HepG2 (cell line): Measurements from ENCODE around the gene GGA1. TPM values are rescaled to one million over a fixed set of nuclear protein-coding genes. Genes with fewer than 3 reads are reported as not detected.

Experiments used
- ATAC-seq: fragments of 200-7000 bp; cut with Tn5 transposase; 3 replicates; pipeline ENCODE4 v1.9.1; 2020; ENCODE audit warnings: mild to moderate bottlenecking, moderate library complexity
- BruUV-seq: library from RNA; stranded (reverse); fragments of 400-500 nt; replicated peaks from 2 replicates; lab custom pipeline; 2021; lab: Mats Ljungman, UMichigan
- CTCF ChIA-PET: fragments of 300-600 bp; formaldehyde crosslinking; extraction: SDS; loops from one replicate; lab custom pipeline; 2021; ENCODE audit warnings: low total read pairs, inconsistent platforms, low intra/inter-chr PET ratio; lab: Yijun Ruan, JAX
- POLR2A ChIA-PET: fragments of 350-600 bp; sonication (Branson Sonifier 250); formaldehyde crosslinking; loops from one replicate; lab custom pipeline; 2020; ENCODE audit warnings: antibody characterized with exemption, inconsistent platforms; lab: Yijun Ruan, JAX
- DNase-seq: peaks from one replicate; pipeline ENCODE4 v3.0.0-alpha.2; 2015; ENCODE audit warnings: low spot score
- FAIRE-seq: peaks from 3 replicates; lab custom pipeline; 2011; peaks lifted over from hg19 to GRCh38; lab: Jason Lieb, UNC
- H2AFZ ChIP-seq: one replicate; pipeline ENCODE4 v1.6.1; 2011; ENCODE audit warnings: low read length, inconsistent platforms
- H3K27ac ChIP-seq: fragments of 300-600 bp; 3 replicates; pipeline ENCODE4 v1.8.0; 2011; ENCODE audit warnings: mixed run types, mild to moderate bottlenecking, mixed read lengths, low read length, inconsistent platforms; ENCODE audit not compliant: insufficient read depth; ENCODE audit errors: extremely low read length
- H3K27me3 ChIP-seq, 2 experiments: fragments of 200-600 bp in 1 of 2; 2 replicates in 1 of 2; 3 replicates in 1 of 2; pipeline versions ENCODE4 v1.6.0 to v1.8.0; 2011; ENCODE audit warnings: low read length in 2 of 2, mild to moderate bottlenecking in 2 of 2, moderate library complexity in 2 of 2, inconsistent platforms in 1 of 2; ENCODE audit not compliant: insufficient read depth in 2 of 2, control insufficient read depth in 1 of 2
- H3K36me3 ChIP-seq, 2 experiments: fragments of 200-600 bp in 1 of 2; replicated peaks in 1 of 2; 2 replicates in 1 of 2; 3 replicates in 1 of 2; pipeline versions ENCODE4 v1.5.1 to v1.8.0; 2011; ENCODE audit warnings: low read length in 2 of 2, inconsistent platforms in 1 of 2; ENCODE audit not compliant: insufficient read depth in 2 of 2, control insufficient read depth in 1 of 2
- H3K4me1 ChIP-seq: 2 replicates; pipeline ENCODE4 v1.5.1; 2012; ENCODE audit warnings: low read length, inconsistent platforms; ENCODE audit not compliant: insufficient read depth
- H3K4me2 ChIP-seq: 2 replicates; pipeline ENCODE4 v1.6.0; 2011; ENCODE audit warnings: low read depth, low read length, inconsistent platforms
- H3K4me3 ChIP-seq, 3 experiments: fragments of 200-600 bp in 1 of 3; sonication (generic), shearing (Covaris generic) in 1 of 3; replicated peaks in 1 of 3; 2 replicates each; pipeline ENCODE4 v1.5.1; 2011 to 2016; ENCODE audit warnings: low read length in 3 of 3, inconsistent platforms in 2 of 3, low read depth in 2 of 3, mild to moderate bottlenecking in 2 of 3, control low read depth in 1 of 3, mixed read lengths in 1 of 3; ENCODE audit not compliant: insufficient read depth in 1 of 3
- H3K79me2 ChIP-seq: one replicate; pipeline ENCODE4 v1.6.1; 2011; ENCODE audit warnings: low read length, inconsistent platforms; ENCODE audit not compliant: insufficient read depth
- H3K9ac ChIP-seq: 2 replicates; pipeline ENCODE4 v1.6.0; 2011; ENCODE audit warnings: mild to moderate bottlenecking, low read depth, low read length, inconsistent platforms; ENCODE audit not compliant: insufficient read depth
- H3K9me3 ChIP-seq: 2 replicates; pipeline ENCODE4 v1.5.1; 2012; ENCODE audit warnings: mild to moderate bottlenecking, low read length
- H4K20me1 ChIP-seq: 2 replicates; pipeline ENCODE4 v1.6.0; 2011; ENCODE audit warnings: inconsistent platforms, mild to moderate bottlenecking, low read length, moderate library complexity; ENCODE audit not compliant: insufficient read depth
- HDAC1 ChIP-seq: sonication (generic); formaldehyde crosslinking; IDR thresholded peaks from 2 replicates; pipeline ENCODE4 v1.5.1; 2020; ENCODE audit warnings: mild to moderate bottlenecking, missing genetic modification reagents
- HNF4A ChIP-seq: sonication (generic); formaldehyde crosslinking; IDR thresholded peaks from 2 replicates; pipeline ENCODE4 v1.4.0; 2020; ENCODE audit warnings: missing genetic modification reagents
- KDM1A ChIP-seq: IDR thresholded peaks from 2 replicates; pipeline ENCODE4 v1.6.1; 2016; ENCODE audit warnings: missing compliant biosample characterization
- RORA ChIP-seq: sonication (generic); formaldehyde crosslinking; IDR thresholded peaks from 2 replicates; pipeline ENCODE4 v1.5.0; 2020; ENCODE audit warnings: mild to moderate bottlenecking, missing genetic modification reagents, moderate library complexity
- ZMYM3 ChIP-seq: sonication (generic); formaldehyde crosslinking; IDR thresholded peaks from 2 replicates; pipeline ENCODE4 v1.5.1; 2020; ENCODE audit warnings: mild to moderate bottlenecking, missing genetic modification reagents
- WGBS: methylation state at CpG from one replicate; pipeline ENCODE4 v1.1.6; 2017; ENCODE audit warnings: low lambda C conversion rate; 5-methylcytosine and 5-hydroxymethylcytosine counted together
- in situ Hi-C: cut with HindIII; loops from 2 replicates; pipeline ENCODE4 v1.10.0; 2017; ENCODE audit warnings: low pct_unique_long_range_greater_than_20kb; ENCODE audit not compliant: extremely low pct_ligation_motif_present
- intact Hi-C: fragments of 100-400 bp; cut with micrococcal nuclease; formaldehyde crosslinking; loops from one replicate; pipeline ENCODE4 v1.10.0; 2022; ENCODE audit not compliant: unreplicated experiment
- polyA plus RNA-seq, 8 experiments: library from polyadenylated mRNA; depleted of rRNA in 3 of 8; stranded (reverse) in 7 of 8; unstranded in 1 of 8; fragments of >200 nt; fragmentation: Illumina TruSeq in 4 of 8; extraction: Trizol in 4 of 8; gene quantifications; 2 replicates each; pipeline versions ENCODE4 v1.2.1 to v1.2.3, GENCODE V29; 2011 to 2016; ENCODE audit warnings: low read depth in 4 of 8, missing spikeins in 1 of 8, mixed read lengths in 1 of 8; ENCODE audit not compliant: insufficient read depth in 1 of 8
- total RNA-seq, 5 experiments: library from RNA; depleted of rRNA; stranded (reverse); fragments of >200 nt; fragmentation: Illumina TruSeq; extraction: Trizol; gene quantifications; 2 replicates each; pipeline ENCODE4 v1.2.3, GENCODE V29; 2016; ENCODE audit warnings: low read depth in 1 of 5
- TF ChIP-seq, protein P1 (sequence below): sonication (generic); formaldehyde crosslinking; IDR thresholded peaks from 2 replicates; pipeline ENCODE4 v1.4.0; 2020; ENCODE audit warnings: mild to moderate bottlenecking, missing genetic modification reagents
- TF ChIP-seq, protein P2 (sequence below): sonication (generic); formaldehyde crosslinking; IDR thresholded peaks from 2 replicates; pipeline ENCODE4 v1.5.1; 2020; ENCODE audit warnings: mild to moderate bottlenecking, missing genetic modification reagents, borderline replicate concordance

GGA1 gene
- total and polyA plus RNA-seq, 2 of the 13 experiments (the other 11 are each of a cell fraction or from before 2014, with no cell fraction given), result 29.1 to 87.2 TPM

- Histone ChIP-seq H3K4me1 (peaks cover 38% of the 10 kb centered on the region), H3K4me2 (no peak overlapping the region), H3K27me3 (0 out of 5 replicates have a peak, but pooled peaks cover 0 to 2% of the 10 kb centered on the region in 2 experiments), H3K79me2 (no peaks in the 10 kb centered on the region), H3K36me3 (no peaks in the 10 kb centered on the region), H4K20me1 (no peaks in the 10 kb centered on the region), H3K9ac (no peak overlapping the region), H3K4me3 (no peak overlapping the region), H2AFZ (no peak overlapping the region), H3K27ac (no peak overlapping the region), H3K9me3 (no peaks in the 10 kb centered on the region)
- BruUV-seq, result no TSS peak
- CTCF ChIA-PET, result no interaction called here
- intact Hi-C loops, result no loop called here
- in situ Hi-C loops, result no loop called here
- DNase-seq (no peak), ATAC-seq (no peak), FAIRE-seq (no peak)
- WGBS, result 66% methylated on average over 4 of the region's 4 CpGs
- TF ChIP-seq, protein P1, sequence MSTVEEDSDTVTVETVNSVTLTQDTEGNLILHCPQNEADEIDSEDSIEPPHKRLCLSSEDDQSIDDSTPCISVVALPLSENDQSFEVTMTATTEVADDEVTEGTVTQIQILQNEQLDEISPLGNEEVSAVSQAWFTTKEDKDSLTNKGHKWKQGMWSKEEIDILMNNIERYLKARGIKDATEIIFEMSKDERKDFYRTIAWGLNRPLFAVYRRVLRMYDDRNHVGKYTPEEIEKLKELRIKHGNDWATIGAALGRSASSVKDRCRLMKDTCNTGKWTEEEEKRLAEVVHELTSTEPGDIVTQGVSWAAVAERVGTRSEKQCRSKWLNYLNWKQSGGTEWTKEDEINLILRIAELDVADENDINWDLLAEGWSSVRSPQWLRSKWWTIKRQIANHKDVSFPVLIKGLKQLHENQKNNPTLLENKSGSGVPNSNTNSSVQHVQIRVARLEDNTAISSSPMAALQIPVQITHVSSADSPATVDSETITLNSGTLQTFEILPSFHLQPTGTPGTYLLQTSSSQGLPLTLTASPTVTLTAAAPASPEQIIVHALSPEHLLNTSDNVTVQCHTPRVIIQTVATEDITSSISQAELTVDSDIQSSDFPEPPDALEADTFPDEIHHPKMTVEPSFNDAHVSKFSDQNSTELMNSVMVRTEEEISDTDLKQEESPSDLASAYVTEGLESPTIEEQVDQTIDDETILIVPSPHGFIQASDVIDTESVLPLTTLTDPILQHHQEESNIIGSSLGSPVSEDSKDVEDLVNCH (CRISPR knock-in tag), result no peak
- TF ChIP-seq ZMYM3 (CRISPR knock-in tag), result peak; percentile 37; the same call in 1 of the 2 replicates
- POLR2A ChIA-PET, result no interaction called here
Measured at GRCh38 chr22:37599153-37599552, 9.5 kb upstream of the GGA1 start.

- intact Hi-C loops (no loop called here), in situ Hi-C loops (loop anchor here (10.0 kb wide), 1 partner anchor 56 kb away; no protein-coding TSS in a partner anchor)
- Histone ChIP-seq H3K27ac (peak overlapping the region; percentile 30), H3K27me3 (0 out of 5 replicates have a peak, but pooled peaks cover 2 to 5% of the 10 kb centered on the region in 2 experiments), H3K9ac (0 out of 2 replicates have a peak overlapping the region, but pooled peaks have one; percentile 1), H3K9me3 (no peaks in the 10 kb centered on the region), H3K4me1 (peaks cover 34% of the 10 kb centered on the region), H2AFZ (no peak overlapping the region), H3K79me2 (no peaks in the 10 kb centered on the region), H3K36me3 (no peaks in the 10 kb centered on the region), H4K20me1 (no peaks in the 10 kb centered on the region), H3K4me2 (peak overlapping the region; percentile 84), H3K4me3 (peak overlapping the region; percentile 20 to 45 (median 24); a peak in 4 of 6 replicates)
- no peak for DNase-seq
- no TSS peak for BruUV-seq
- FAIRE-seq, result no peak
- CTCF ChIA-PET, result no interaction called here
- POLR2A ChIA-PET, result interaction anchor here (0.6 to 2.3 kb wide), 5 partner anchors 9 to 569 kb away, joined by 3 to 6 read pairs (median 3); partner anchors contain the start of gene LGALS2
- peak; percentile 28 for ATAC-seq
- WGBS, result 3% methylated on average over 4 of the region's 4 CpGs
- TF ChIP-seq KDM1A, result no peak
- 0 out of 2 replicates have a peak, but pooled peaks have one; percentile 32 for TF ChIP-seq HDAC1 (CRISPR knock-in tag)
- TF ChIP-seq, protein P2, sequence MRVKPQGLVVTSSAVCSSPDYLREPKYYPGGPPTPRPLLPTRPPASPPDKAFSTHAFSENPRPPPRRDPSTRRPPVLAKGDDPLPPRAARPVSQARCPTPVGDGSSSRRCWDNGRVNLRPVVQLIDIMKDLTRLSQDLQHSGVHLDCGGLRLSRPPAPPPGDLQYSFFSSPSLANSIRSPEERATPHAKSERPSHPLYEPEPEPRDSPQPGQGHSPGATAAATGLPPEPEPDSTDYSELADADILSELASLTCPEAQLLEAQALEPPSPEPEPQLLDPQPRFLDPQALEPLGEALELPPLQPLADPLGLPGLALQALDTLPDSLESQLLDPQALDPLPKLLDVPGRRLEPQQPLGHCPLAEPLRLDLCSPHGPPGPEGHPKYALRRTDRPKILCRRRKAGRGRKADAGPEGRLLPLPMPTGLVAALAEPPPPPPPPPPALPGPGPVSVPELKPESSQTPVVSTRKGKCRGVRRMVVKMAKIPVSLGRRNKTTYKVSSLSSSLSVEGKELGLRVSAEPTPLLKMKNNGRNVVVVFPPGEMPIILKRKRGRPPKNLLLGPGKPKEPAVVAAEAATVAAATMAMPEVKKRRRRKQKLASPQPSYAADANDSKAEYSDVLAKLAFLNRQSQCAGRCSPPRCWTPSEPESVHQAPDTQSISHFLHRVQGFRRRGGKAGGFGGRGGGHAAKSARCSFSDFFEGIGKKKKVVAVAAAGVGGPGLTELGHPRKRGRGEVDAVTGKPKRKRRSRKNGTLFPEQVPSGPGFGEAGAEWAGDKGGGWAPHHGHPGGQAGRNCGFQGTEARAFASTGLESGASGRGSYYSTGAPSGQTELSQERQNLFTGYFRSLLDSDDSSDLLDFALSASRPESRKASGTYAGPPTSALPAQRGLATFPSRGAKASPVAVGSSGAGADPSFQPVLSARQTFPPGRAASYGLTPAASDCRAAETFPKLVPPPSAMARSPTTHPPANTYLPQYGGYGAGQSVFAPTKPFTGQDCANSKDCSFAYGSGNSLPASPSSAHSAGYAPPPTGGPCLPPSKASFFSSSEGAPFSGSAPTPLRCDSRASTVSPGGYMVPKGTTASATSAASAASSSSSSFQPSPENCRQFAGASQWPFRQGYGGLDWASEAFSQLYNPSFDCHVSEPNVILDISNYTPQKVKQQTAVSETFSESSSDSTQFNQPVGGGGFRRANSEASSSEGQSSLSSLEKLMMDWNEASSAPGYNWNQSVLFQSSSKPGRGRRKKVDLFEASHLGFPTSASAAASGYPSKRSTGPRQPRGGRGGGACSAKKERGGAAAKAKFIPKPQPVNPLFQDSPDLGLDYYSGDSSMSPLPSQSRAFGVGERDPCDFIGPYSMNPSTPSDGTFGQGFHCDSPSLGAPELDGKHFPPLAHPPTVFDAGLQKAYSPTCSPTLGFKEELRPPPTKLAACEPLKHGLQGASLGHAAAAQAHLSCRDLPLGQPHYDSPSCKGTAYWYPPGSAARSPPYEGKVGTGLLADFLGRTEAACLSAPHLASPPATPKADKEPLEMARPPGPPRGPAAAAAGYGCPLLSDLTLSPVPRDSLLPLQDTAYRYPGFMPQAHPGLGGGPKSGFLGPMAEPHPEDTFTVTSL, result peak; percentile 51; the same call in 1 of the 2 replicates
- TF ChIP-seq HNF4A (CRISPR knock-in tag), result peak; percentile 17; the same call in 1 of the 2 replicates
- no peak for TF ChIP-seq RORA (CRISPR knock-in tag)
Measured at GRCh38 chr22:37601203-37601539, 7.5 kb upstream of the GGA1 start.
